T-cell (primary cell): ENCODE results near the gene FRMPD3. TPM values are rescaled to one million over a fixed set of nuclear protein-coding genes. Genes with fewer than 3 reads are reported as not detected.

Source experiments
- ATAC-seq, 4 experiments: fragments of 200-7000 bp in 3 of 4; fragments of 150-1000 bp in 1 of 4; cut with Tn5 transposase; replicated peaks in 1 of 4; 1 replicate in 3 of 4; 2 replicates in 1 of 4; pipeline ENCODE4 v1.10.0; 2021; ENCODE audit warnings: moderate library complexity in 3 of 4, mild to moderate bottlenecking in 2 of 4, moderate number of reproducible peaks in 1 of 4
- CTCF ChIA-PET, 2 donors: fragments of 300-600 bp; sonication (Branson Sonifier 250); formaldehyde crosslinking; loops; one replicate each; lab custom pipeline; 2022; ENCODE audit warnings: antibody characterized with exemption in 2 of 2; lab: Charles Lee
- POLR2A ChIA-PET, 2 donors: fragments of 300-600 bp; sonication (Branson Sonifier 250); formaldehyde crosslinking; loops; one replicate each; lab custom pipeline; 2022; ENCODE audit warnings: antibody characterized with exemption in 2 of 2; lab: Charles Lee
- DNase-seq, 35 experiments: peaks; one replicate each; pipeline versions ENCODE4 v3.0.0 to v3.0.0-alpha.2; 2013 to 2023
- H3K27ac ChIP-seq: one replicate; pipeline ENCODE4 v1.5.1; 2013; ENCODE audit warnings: low read length
- H3K27me3 ChIP-seq, 2 experiments: replicated peaks in 1 of 2; 1 replicate in 1 of 2; 2 replicates in 1 of 2; pipeline versions ENCODE4 v1.6.1 to v1.7.0; 2013; ENCODE audit warnings: low read length in 1 of 2, mixed read lengths in 1 of 2; ENCODE audit not compliant: control insufficient read depth in 2 of 2, insufficient read depth in 2 of 2; ENCODE audit errors: extremely low read depth in 1 of 2
- H3K36me3 ChIP-seq, 2 donors: 1 replicate in 1 of 2; 2 replicates in 1 of 2; pipeline versions ENCODE4 v1.6.1 to v1.7.0; 2013; ENCODE audit warnings: low read length in 1 of 2; ENCODE audit not compliant: control insufficient read depth in 2 of 2, insufficient read depth in 1 of 2; ENCODE audit errors: extremely low read depth in 1 of 2
- H3K4me1 ChIP-seq, 2 experiments: 1 replicate in 1 of 2; 2 replicates in 1 of 2; pipeline versions ENCODE4 v1.6.1 to v1.7.0; 2013; ENCODE audit warnings: low read length in 2 of 2, mixed read lengths in 1 of 2; ENCODE audit not compliant: insufficient read depth in 2 of 2, control insufficient read depth in 1 of 2; ENCODE audit errors: extremely low read depth in 1 of 2
- H3K4me3 ChIP-seq, 2 donors: 1 replicate in 1 of 2; 2 replicates in 1 of 2; pipeline versions ENCODE4 v1.5.1 to v1.7.0; 2013; ENCODE audit warnings: mild to moderate bottlenecking in 2 of 2, low read length in 1 of 2, moderate library complexity in 1 of 2; ENCODE audit not compliant: control insufficient read depth in 1 of 2; ENCODE audit errors: extremely low read depth in 1 of 2
- H3K9me3 ChIP-seq: 2 replicates; pipeline ENCODE4 v1.7.0; 2013
- H3K27ac Mint-ChIP-seq, 2 donors: one replicate each; pipeline ENCODE4 v1.8.0; 2020 to 2021; ENCODE audit warnings: mild to moderate bottlenecking in 2 of 2, mixed read lengths in 2 of 2
- H3K27me3 Mint-ChIP-seq, 2 donors: one replicate each; pipeline ENCODE4 v1.8.0; 2021 to 2022; ENCODE audit warnings: mixed read lengths in 2 of 2
- H3K36me3 Mint-ChIP-seq: one replicate; pipeline ENCODE4 v1.8.0; 2021; ENCODE audit warnings: mixed read lengths
- H3K4me1 Mint-ChIP-seq, 3 donors: one replicate each; pipeline ENCODE4 v1.8.0; 2020 to 2022; ENCODE audit warnings: mixed read lengths in 3 of 3, mild to moderate bottlenecking in 1 of 3
- H3K4me3 Mint-ChIP-seq, 3 donors: one replicate each; pipeline ENCODE4 v1.8.0; 2020 to 2022; ENCODE audit warnings: mild to moderate bottlenecking in 3 of 3, mixed read lengths in 3 of 3, moderate library complexity in 3 of 3
- H3K9me3 Mint-ChIP-seq, 3 donors: one replicate each; pipeline ENCODE4 v1.8.0; 2020 to 2022; ENCODE audit warnings: mixed read lengths in 3 of 3
- WGBS: methylation state at CpG from one replicate; pipeline ENCODE4 v1.1.5; 2013; ENCODE audit warnings: missing lambda C conversion rate; ENCODE audit not compliant: insufficient coverage; 5-methylcytosine and 5-hydroxymethylcytosine counted together
- total RNA-seq, 35 experiments: library from RNA in 6 of 35; stranded (reverse) in 6 of 35; fragments of 120-200 nt in 1 of 35; gene quantifications; one replicate each; pipeline versions ENCODE4 v1.2.1 to v1.2.4 and lab custom pipeline; 2013 to 2026

Gene FRMPD3
- total RNA-seq, 5 donors from 2014 or later (not counting 1 experiment from before 2014, with no cell fraction given), result 0.12 to 1.6 (median 0.86) TPM

- H3K36me3 Mint-ChIP-seq, result no peaks in the 10 kb centered on the region
- H3K4me1 Mint-ChIP-seq, result peaks cover 0 to 4% (median 0%) of the 10 kb centered on the region in 3 donors
- Histone ChIP-seq H3K27ac (no peak overlapping the region), H3K4me1 (no peaks in the 10 kb centered on the region), H3K4me3 (no peak overlapping the region), H3K9me3 (no peaks in the 10 kb centered on the region), H3K36me3 (no peaks in the 10 kb centered on the region), H3K27me3 (no peaks in the 10 kb centered on the region)
- no peak overlapping the region for H3K4me3 Mint-ChIP-seq
- ATAC-seq (peak in 1 of 4 experiments; percentile 12), DNase-seq (no peak)
- peaks cover 0 to 15% of the 10 kb centered on the region in 2 donors for H3K27me3 Mint-ChIP-seq
- ChIA-PET CTCF (no interaction called here), POLR2A (no interaction called here)
- no peaks in the 10 kb centered on the region for H3K9me3 Mint-ChIP-seq
- H3K27ac Mint-ChIP-seq, result no peak overlapping the region
- WGBS, result no CpG with 5 or more reads among the region's 8 CpGs
Observed at GRCh38 chrX:107484002-107484726, 34.7 kb downstream of the FRMPD3 start.

DNA sequence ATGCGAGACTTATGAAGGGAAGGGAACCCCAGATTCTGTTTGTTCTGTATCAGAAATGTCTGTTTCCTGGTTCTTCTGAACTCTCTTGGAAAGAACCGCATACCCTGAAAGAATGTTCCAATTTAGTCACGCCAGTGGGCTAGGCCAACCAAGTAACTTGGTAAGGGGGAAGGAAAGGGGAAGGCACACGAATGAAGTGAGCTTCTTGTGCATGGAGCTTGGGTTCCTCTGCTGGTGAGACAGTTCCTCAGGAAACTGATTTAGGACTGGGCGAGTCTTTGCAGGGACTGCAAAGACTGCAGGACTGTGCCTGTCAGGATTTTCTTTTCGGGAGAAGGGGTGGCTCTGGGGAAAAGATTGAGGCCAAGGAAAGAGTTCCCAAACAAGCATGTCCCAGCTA is 35.6 kb downstream of the FRMPD3 start:
- no peak for ATAC-seq
- Mint-ChIP-seq H3K9me3 (no peaks in the 10 kb centered on the region), H3K27ac (no peak overlapping the region), H3K36me3 (no peaks in the 10 kb centered on the region), H3K4me1 (peaks cover 0 to 4% (median 0%) of the 10 kb centered on the region in 3 donors), H3K4me3 (no peak overlapping the region), H3K27me3 (peaks cover 0 to 14% of the 10 kb centered on the region in 2 donors)
- Histone ChIP-seq H3K4me3 (no peak overlapping the region), H3K27me3 (no peaks in the 10 kb centered on the region), H3K27ac (no peak overlapping the region), H3K9me3 (no peaks in the 10 kb centered on the region), H3K36me3 (no peaks in the 10 kb centered on the region), H3K4me1 (no peaks in the 10 kb centered on the region)
- ChIA-PET POLR2A (no interaction called here), CTCF (no interaction called here)
- 33% methylated on average over 1 of the region's 6 CpGs for WGBS
- DNase-seq, result peak in 1 of 35 experiments; percentile 2

GRCh38 chrX:107493141-107493540 is 43.7 kb downstream of the FRMPD3 start:
- H3K27me3 ChIP-seq, result no peaks in the 10 kb centered on the region
- no peaks in the 10 kb centered on the region for H3K36me3 ChIP-seq
- CTCF ChIA-PET, result no interaction called here
- no peak overlapping the region for H3K27ac ChIP-seq
- DNase-seq (no peak), ATAC-seq (no peak)
- no CpG with 5 or more reads among the region's 2 CpGs for WGBS
- POLR2A ChIA-PET, result no interaction called here
- H3K4me3 ChIP-seq, result no peak overlapping the region
- H3K36me3 Mint-ChIP-seq, result no peaks in the 10 kb centered on the region
- no peak overlapping the region for H3K27ac Mint-ChIP-seq
- H3K9me3 Mint-ChIP-seq, result no peaks in the 10 kb centered on the region
- no peaks in the 10 kb centered on the region for H3K9me3 ChIP-seq
- peaks cover 12 to 30% of the 10 kb centered on the region in 2 donors for H3K27me3 Mint-ChIP-seq
- no peak overlapping the region for H3K4me3 Mint-ChIP-seq
- H3K4me1 Mint-ChIP-seq, result no peaks in the 10 kb centered on the region
- no peaks in the 10 kb centered on the region for H3K4me1 ChIP-seq

- Histone ChIP-seq H3K4me1 (no peaks in the 10 kb centered on the region), H3K27ac (no peak overlapping the region), H3K9me3 (no peaks in the 10 kb centered on the region), H3K27me3 (no peaks in the 10 kb centered on the region), H3K4me3 (no peak overlapping the region), H3K36me3 (no peaks in the 10 kb centered on the region)
- Mint-ChIP-seq H3K4me1 (no peaks in the 10 kb centered on the region), H3K9me3 (no peaks in the 10 kb centered on the region), H3K27me3 (peaks cover 8 to 37% of the 10 kb centered on the region in 2 donors), H3K4me3 (no peak overlapping the region), H3K36me3 (no peaks in the 10 kb centered on the region), H3K27ac (peak overlapping the region in 1 of 2 donors; percentile 39)
- WGBS, result no CpG with 5 or more reads among the region's 3 CpGs
- POLR2A ChIA-PET, result no interaction called here
- no peak for ATAC-seq
- CTCF ChIA-PET, result no interaction called here
- no peak for DNase-seq
Observed at GRCh38 chrX:107496786-107497185, 47.3 kb downstream of the FRMPD3 start.

Other genes with a start within 250 kb of the FRMPD3 start
- 1 to 10 TPM in 4 of 5 donors, under 1 TPM in 1; 0.26 to 4.0 (median 3.7) TPM for gene NUP62CL, start 243.2 kb upstream of the FRMPD3 start, total RNA-seq
- not detected for gene DNAAF6, start 243.0 kb upstream of the FRMPD3 start, total RNA-seq
- 10 to 100 TPM; 57.9 to 74.0 (median 60.7) TPM for gene PRPS1, start 178.9 kb downstream of the FRMPD3 start, total RNA-seq